Osteoblast (primary cell): ENCODE results near the gene ANKLE1. TPM values are rescaled to one million over a fixed set of nuclear protein-coding genes. Genes with fewer than 3 reads are reported as not detected.

Source experiments
- DNase-seq: peaks from one replicate; pipeline ENCODE4 v3.0.0; 2011; ENCODE audit warnings: low spot score, mixed read lengths; ENCODE audit not compliant: insufficient read length; ENCODE audit errors: missing footprints
- H2AFZ ChIP-seq: 2 replicates; pipeline ENCODE4 v1.6.0; 2011; ENCODE audit warnings: mild to moderate bottlenecking, low read length
- H3K27ac ChIP-seq: 2 replicates; pipeline ENCODE4 v1.5.1; 2011; ENCODE audit warnings: mild to moderate bottlenecking, low read depth, low read length, moderate library complexity
- H3K27me3 ChIP-seq: 2 replicates; pipeline ENCODE4 v1.6.0; 2012; ENCODE audit warnings: mild to moderate bottlenecking, control low read depth, inconsistent platforms, low read length, moderate library complexity; ENCODE audit not compliant: insufficient read depth
- H3K36me3 ChIP-seq: 2 replicates; pipeline ENCODE4 v1.5.1; 2011; ENCODE audit warnings: mild to moderate bottlenecking, low read length, control low read depth, moderate library complexity; ENCODE audit not compliant: insufficient read depth
- H3K4me1 ChIP-seq: 2 replicates; pipeline ENCODE4 v1.5.1; 2011; ENCODE audit warnings: mild to moderate bottlenecking, low read length, control low read depth, moderate library complexity; ENCODE audit not compliant: insufficient read depth
- H3K4me2 ChIP-seq: 2 replicates; pipeline ENCODE4 v1.6.0; 2011; ENCODE audit warnings: mild to moderate bottlenecking, low read length; ENCODE audit not compliant: insufficient read depth
- H3K4me3 ChIP-seq: fragments of 200-600 bp; sonication (generic); 3 replicates; pipeline ENCODE4 v1.5.1; 2012; ENCODE audit warnings: mild to moderate bottlenecking, low read length, inconsistent platforms; ENCODE audit not compliant: insufficient read depth
- H3K79me2 ChIP-seq: 2 replicates; pipeline ENCODE4 v1.6.0; 2012; ENCODE audit warnings: mild to moderate bottlenecking, low read length, control low read depth, inconsistent platforms; ENCODE audit not compliant: insufficient read depth
- H3K9me3 ChIP-seq: 2 replicates; pipeline ENCODE4 v1.5.1; 2011; ENCODE audit warnings: low read depth, low read length, control low read depth
- H4K20me1 ChIP-seq: 2 replicates; pipeline ENCODE4 v1.6.0; 2012; ENCODE audit warnings: mild to moderate bottlenecking, low read length, control low read depth; ENCODE audit not compliant: insufficient read depth
- CTCF ChIP-seq: IDR thresholded peaks from 2 replicates; pipeline ENCODE4 v1.5.1; 2011; ENCODE audit warnings: mild to moderate bottlenecking, low read depth, low read length, moderate library complexity; ENCODE audit errors: extremely low read depth
- total RNA-seq: library from RNA; depleted of rRNA; stranded (reverse); fragments of >200 nt; gene quantifications from 2 replicates; pipeline ENCODE4 v1.2.3, GENCODE V29; 2012

The ANKLE1 gene
- total RNA-seq, 1 donor, result not detected

GRCh38 chr19:17318966-17319365, 37.3 kb downstream of the ANKLE1 start:
- Histone ChIP-seq H3K27me3 (no peaks in the 10 kb centered on the region), H3K4me2 (no peak overlapping the region), H4K20me1 (peaks cover 6% of the 10 kb centered on the region), H3K4me3 (no peak overlapping the region), H3K27ac (no peak overlapping the region), H2AFZ (no peak overlapping the region), H3K9me3 (no peaks in the 10 kb centered on the region), H3K36me3 (peaks cover 28% of the 10 kb centered on the region), H3K4me1 (peaks cover 2% of the 10 kb centered on the region), H3K79me2 (peaks cover 9% of the 10 kb centered on the region)
- DNase-seq, result peak; percentile 81
- no peak for TF ChIP-seq CTCF

GRCh38 chr19:17319473-17320238, 38.0 kb downstream of the ANKLE1 start:
- no peak overlapping the region for H3K27ac ChIP-seq
- H3K36me3 ChIP-seq, result peaks cover 21% of the 10 kb centered on the region
- no peak for TF ChIP-seq CTCF
- H3K27me3 ChIP-seq, result no peaks in the 10 kb centered on the region
- no peaks in the 10 kb centered on the region for H3K9me3 ChIP-seq
- no peak overlapping the region for H3K4me3 ChIP-seq
- peak; percentile 79 for DNase-seq
- H3K79me2 ChIP-seq, result peaks cover 3% of the 10 kb centered on the region
- no peak overlapping the region for H2AFZ ChIP-seq
- peaks cover 4% of the 10 kb centered on the region for H4K20me1 ChIP-seq
- H3K4me1 ChIP-seq, result peaks cover 2% of the 10 kb centered on the region
- no peak overlapping the region for H3K4me2 ChIP-seq

GRCh38 chr19:17320435-17320834, 38.7 kb downstream of the ANKLE1 start:
- Histone ChIP-seq H2AFZ (no peak overlapping the region), H3K36me3 (peaks cover 17% of the 10 kb centered on the region), H3K4me2 (no peak overlapping the region), H3K9me3 (no peaks in the 10 kb centered on the region), H4K20me1 (peaks cover 4% of the 10 kb centered on the region), H3K4me1 (peaks cover 2% of the 10 kb centered on the region), H3K79me2 (peaks cover 3% of the 10 kb centered on the region), H3K27me3 (no peaks in the 10 kb centered on the region), H3K4me3 (no peak overlapping the region), H3K27ac (no peak overlapping the region)
- DNase-seq, result peak; percentile 82
- no peak for TF ChIP-seq CTCF

- no peak for TF ChIP-seq CTCF
- H4K20me1 ChIP-seq, result peaks cover 2% of the 10 kb centered on the region
- H3K9me3 ChIP-seq, result no peaks in the 10 kb centered on the region
- H3K4me1 ChIP-seq, result peaks cover 11% of the 10 kb centered on the region
- H2AFZ ChIP-seq, result no peak overlapping the region
- DNase-seq, result peak; percentile 79
- no peak overlapping the region for H3K4me3 ChIP-seq
- H3K27me3 ChIP-seq, result no peaks in the 10 kb centered on the region
- no peak overlapping the region for H3K27ac ChIP-seq
- peaks cover 9% of the 10 kb centered on the region for H3K36me3 ChIP-seq
- no peak overlapping the region for H3K4me2 ChIP-seq
- no peaks in the 10 kb centered on the region for H3K79me2 ChIP-seq
Measured at GRCh38 chr19:17321655-17322489, 40.2 kb downstream of the ANKLE1 start.
